ENCODE results near the gene FUT3. TPM values are rescaled to one million over a fixed set of nuclear protein-coding genes. Genes with fewer than 3 reads are reported as not detected.
"Not testable (repeated sequence)": the region's sequence is repeated elsewhere in the genome, so short reads cannot be mapped to it uniquely, and the experiment has no call there.

The FUT3 gene
- polyA plus RNA-seq, 1 of the 3 experiments (the other 2 are of a cell fraction): not detected

DNA sequence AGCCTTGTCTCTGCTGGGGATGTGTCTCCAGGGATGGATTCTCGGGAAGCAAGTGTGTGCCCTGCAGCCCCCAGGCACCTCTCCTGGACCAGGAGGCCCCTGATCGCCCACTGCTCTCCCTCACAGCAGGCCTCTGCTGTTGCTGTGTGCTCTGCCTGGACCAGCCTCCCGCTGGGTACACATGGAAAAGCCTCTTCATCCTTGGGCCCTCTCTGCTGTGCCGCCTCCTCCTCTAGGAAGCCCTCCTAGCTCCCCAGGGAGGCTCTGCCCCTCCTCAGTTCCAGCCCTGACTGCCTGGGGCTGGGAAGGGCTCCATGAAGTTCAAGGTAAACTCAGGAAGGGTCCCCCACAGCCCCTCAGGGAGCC, 40.3 kb upstream of the FUT3 start:
- no peak for TF ChIP-seq TCF12 (IDR thresholded peaks at IDR 0.05)
- TF ChIP-seq JUND (IDR thresholded peaks at IDR 0.05): 0 out of 2 replicates have a peak, but pooled peaks have one; percentile 7
- POLR2A ChIA-PET: no interaction called here
- Histone ChIP-seq H3K9me3 (no peaks in the 10 kb centered on the region), H4K20me1 (ENCODE audit: insufficient read depth) (no peaks in the 10 kb centered on the region), H3K79me2 (ENCODE audit: insufficient read depth) (no peaks in the 10 kb centered on the region), H3K4me3 (ENCODE audit: low read depth in 2 of 2, low read length in 1 of 2) (no peak overlapping the region), H2AFZ (ENCODE audit: low read depth) (no peak overlapping the region), H3K9me2 (no peaks in the 10 kb centered on the region), H3K27ac (ENCODE audit: low read depth in 2 of 2, low read length in 1 of 2) (no peak overlapping the region), H3F3A (replicated peaks; ENCODE audit: insufficient read depth) (no peaks in the 10 kb centered on the region), H3K36me3 (replicated peaks in 1 of 2; ENCODE audit: control insufficient read depth in 1 of 2, insufficient read depth in 2 of 2, low read length in 1 of 2) (peaks cover 0 to 12% of the 10 kb centered on the region in 2 experiments), H3K27me3 (ENCODE audit: insufficient read depth) (no peaks in the 10 kb centered on the region), H3K9ac (no peak overlapping the region), H3K4me2 (no peak overlapping the region), H3K4me1 (ENCODE audit: control insufficient read depth in 1 of 2, insufficient read depth in 2 of 2, low read depth in 1 of 2, low read length in 1 of 2) (peaks cover 0 to 44% of the 10 kb centered on the region in 2 experiments; a peak in 1 of 4 replicates)
- DNase-seq: peak; percentile 41
- WGBS (ENCODE audit: low lambda C conversion rate): 60% methylated on average over 1 of the region's 4 CpGs
- CTCF ChIA-PET: interaction anchor here (0.9 to 4.6 kb wide), 7 partner anchors 63 to 94 kb away, joined by 3 to 73 read pairs (median 8); partner anchors contain the start of gene NRTN

DNA sequence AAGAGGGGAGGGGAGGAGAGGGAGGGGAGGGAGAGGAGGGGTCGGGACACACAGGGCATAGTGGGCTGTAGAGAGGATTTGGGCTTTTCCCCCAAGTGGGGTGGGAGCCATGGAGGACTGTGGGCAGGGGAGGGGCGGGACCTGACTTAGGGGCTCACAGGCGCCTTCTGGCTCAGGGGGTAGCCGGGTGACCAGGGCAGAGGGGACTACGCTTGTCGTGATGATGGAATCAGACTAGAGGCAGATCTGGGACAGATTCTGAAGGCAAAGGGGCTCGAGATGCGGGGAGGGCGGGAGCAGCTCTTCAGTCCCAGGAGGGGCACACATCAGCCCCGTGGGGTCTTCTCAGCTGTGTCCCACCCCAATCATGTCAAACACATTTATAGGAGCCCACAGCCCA, 38.9 kb upstream of the FUT3 start:
- POLR2A ChIA-PET: interaction anchor here (1.0 to 1.6 kb wide), 2 partner anchors 62 to 86 kb away, joined by 4 to 5 read pairs; no protein-coding TSS in a partner anchor
- H3K79me2 ChIP-seq (ENCODE audit: insufficient read depth): no peaks in the 10 kb centered on the region
- CTCF ChIA-PET: interaction anchor here (4.6 kb wide), 1 partner anchor 86 kb away, joined by 73 read pairs; the partner anchor contains the start of gene NRTN
- H3K4me1 ChIP-seq (ENCODE audit: control insufficient read depth in 1 of 2, insufficient read depth in 2 of 2, low read depth in 1 of 2, low read length in 1 of 2): peaks cover 0 to 34% of the 10 kb centered on the region in 2 experiments; a peak in 1 of 4 replicates
- no peak overlapping the region for H3K4me3 ChIP-seq (ENCODE audit: low read depth in 2 of 2, low read length in 1 of 2)
- no peaks in the 10 kb centered on the region for H3K9me2 ChIP-seq
- H3F3A ChIP-seq (replicated peaks; ENCODE audit: insufficient read depth): no peaks in the 10 kb centered on the region
- no peak overlapping the region for H3K27ac ChIP-seq (ENCODE audit: low read depth in 2 of 2, low read length in 1 of 2)
- H3K4me2 ChIP-seq: no peak overlapping the region
- WGBS (ENCODE audit: low lambda C conversion rate): 40% methylated on average over 10 of the region's 10 CpGs
- H3K9ac ChIP-seq: no peak overlapping the region
- H3K9me3 ChIP-seq: no peaks in the 10 kb centered on the region
- no peak overlapping the region for H2AFZ ChIP-seq (ENCODE audit: low read depth)
- peak; percentile 42 for DNase-seq
- TF ChIP-seq SIN3A (IDR thresholded peaks at IDR 0.05; ENCODE audit: borderline replicate concordance, low read depth, low read length) (no peak), SMC3 (IDR thresholded peaks at IDR 0.05; ENCODE audit: low read depth, low read length) (no peak), CHD2 (IDR thresholded peaks at IDR 0.05; ENCODE audit: low read length, partially characterized antibody) (no peak)
- H4K20me1 ChIP-seq (ENCODE audit: insufficient read depth): no peaks in the 10 kb centered on the region
- no peaks in the 10 kb centered on the region for H3K27me3 ChIP-seq (ENCODE audit: insufficient read depth)
- H3K36me3 ChIP-seq (replicated peaks in 1 of 2; ENCODE audit: control insufficient read depth in 1 of 2, insufficient read depth in 2 of 2, low read length in 1 of 2): peaks cover 0 to 2% of the 10 kb centered on the region in 2 experiments

DNA sequence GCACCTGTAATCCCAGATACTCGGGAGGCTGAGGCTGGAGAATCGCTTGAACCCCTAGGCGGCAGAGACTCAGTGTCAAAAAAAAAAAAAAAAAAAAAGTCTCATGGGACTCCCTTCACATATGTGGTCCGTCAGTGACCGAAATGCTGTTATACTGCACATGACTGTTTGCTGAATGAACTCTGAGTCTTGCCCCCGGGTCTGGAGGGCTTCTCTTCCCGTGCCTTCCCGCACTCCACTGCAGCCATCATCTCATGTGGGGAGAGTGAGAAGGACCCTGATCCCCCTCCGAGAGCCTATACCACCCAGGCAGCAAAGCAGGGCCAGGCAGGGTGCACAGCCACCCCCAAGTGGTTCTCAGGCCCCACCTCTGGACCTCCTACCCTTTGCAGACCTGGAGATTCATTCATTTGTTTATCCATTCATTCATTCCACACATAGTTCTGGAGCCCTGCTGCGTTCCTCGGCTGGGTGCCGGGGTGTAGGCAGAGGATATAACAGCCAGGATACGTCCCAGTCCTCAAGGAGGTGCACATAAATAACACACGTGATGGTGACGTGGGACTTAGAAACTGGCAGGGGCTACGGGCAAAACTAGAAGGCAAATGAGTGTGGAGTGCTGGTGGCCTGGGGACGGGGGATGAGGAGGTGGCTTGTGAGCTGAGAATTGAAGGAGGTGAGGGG, 38.2 kb upstream of the FUT3 start:
- DNase-seq: peak; percentile 38
- H3K27ac ChIP-seq (ENCODE audit: low read depth in 2 of 2, low read length in 1 of 2): no peak overlapping the region

DNA sequence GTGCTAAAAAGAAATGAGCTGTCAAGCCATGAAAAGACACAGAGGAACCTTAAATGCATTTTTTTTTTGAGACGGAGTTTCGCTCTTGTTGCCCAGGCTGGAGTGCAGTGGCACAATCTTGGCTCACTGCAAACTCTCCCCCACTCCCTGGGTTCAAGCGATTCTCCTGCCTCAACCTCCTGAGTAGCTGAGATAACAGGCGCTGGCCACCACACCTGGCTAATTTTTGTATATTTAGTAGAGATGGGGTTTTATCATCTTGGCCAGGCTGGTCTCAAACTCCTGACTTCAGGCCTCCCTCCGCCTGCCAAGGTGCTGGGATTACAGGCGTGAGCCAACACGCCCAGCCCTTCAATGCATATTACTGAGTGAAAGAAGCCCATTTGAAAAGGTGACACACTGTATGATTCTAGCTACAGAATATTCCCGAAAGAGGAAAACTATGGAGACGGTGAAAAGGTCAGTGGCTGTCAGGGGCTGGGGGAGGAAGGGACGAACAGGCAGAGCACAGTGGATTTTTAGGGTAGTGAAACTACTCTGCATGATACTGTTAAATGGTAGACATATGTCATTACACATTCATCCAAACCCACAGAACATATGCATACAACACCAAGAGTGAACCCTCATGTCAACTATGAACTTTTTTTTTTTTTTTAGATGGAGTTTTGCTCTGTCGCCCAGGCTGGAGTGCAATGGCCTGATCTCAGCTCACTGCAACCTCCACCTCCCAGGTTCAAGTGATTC, 33.0 kb upstream of the FUT3 start:
- H3K27ac ChIP-seq (ENCODE audit: low read depth in 2 of 2, low read length in 1 of 2); H3K9ac ChIP-seq; H3K4me2 ChIP-seq; H2AFZ ChIP-seq (ENCODE audit: low read depth); H3K9me3 ChIP-seq; H3K36me3 ChIP-seq (replicated peaks in 1 of 2; ENCODE audit: control insufficient read depth in 1 of 2, insufficient read depth in 2 of 2, low read length in 1 of 2); H3F3A ChIP-seq (replicated peaks; ENCODE audit: insufficient read depth); H4K20me1 ChIP-seq (ENCODE audit: insufficient read depth); H3K4me3 ChIP-seq (ENCODE audit: low read depth in 2 of 2, low read length in 1 of 2); H3K27me3 ChIP-seq (ENCODE audit: insufficient read depth); DNase-seq; H3K79me2 ChIP-seq (ENCODE audit: insufficient read depth); H3K4me1 ChIP-seq (ENCODE audit: control insufficient read depth in 1 of 2, insufficient read depth in 2 of 2, low read depth in 1 of 2, low read length in 1 of 2); H3K9me2 ChIP-seq: not testable (repeated sequence)
- WGBS (ENCODE audit: low lambda C conversion rate): 85% methylated on average over 10 of the region's 11 CpGs
- POLR2A ChIA-PET: interaction anchor here (1.2 kb wide), 1 partner anchor 55 kb away, joined by 3 read pairs; no protein-coding TSS in a partner anchor
- CTCF ChIA-PET: interaction anchor here (0.6 to 3.2 kb wide), 5 partner anchors 9 to 163 kb away, joined by 3 to 11 read pairs (median 3); no protein-coding TSS in a partner anchor

More for the DNA sequence above, 38.2 kb upstream of the FUT3 start:
- Histone ChIP-seq H3K4me2 (no peak overlapping the region), H3K4me3 (ENCODE audit: low read depth in 2 of 2, low read length in 1 of 2) (no peak overlapping the region), H3K27me3 (ENCODE audit: insufficient read depth) (no peaks in the 10 kb centered on the region), H3K9ac (no peak overlapping the region), H3K9me3 (no peaks in the 10 kb centered on the region), H3K36me3 (replicated peaks in 1 of 2; ENCODE audit: control insufficient read depth in 1 of 2, insufficient read depth in 2 of 2, low read length in 1 of 2) (no peaks in the 10 kb centered on the region), H3K4me1 (ENCODE audit: control insufficient read depth in 1 of 2, insufficient read depth in 2 of 2, low read depth in 1 of 2, low read length in 1 of 2) (peaks cover 0 to 27% of the 10 kb centered on the region in 2 experiments; a peak in 1 of 4 replicates), H4K20me1 (ENCODE audit: insufficient read depth) (no peaks in the 10 kb centered on the region), H3K9me2 (no peaks in the 10 kb centered on the region), H2AFZ (ENCODE audit: low read depth) (no peak overlapping the region), H3F3A (replicated peaks; ENCODE audit: insufficient read depth) (no peaks in the 10 kb centered on the region), H3K79me2 (ENCODE audit: insufficient read depth) (no peaks in the 10 kb centered on the region)
- WGBS (ENCODE audit: low lambda C conversion rate): 59% methylated on average over 17 of the region's 17 CpGs
- TF ChIP-seq RAD21 (IDR thresholded peaks at IDR 0.05; ENCODE audit: low read length) (no peak), GATA2 (CRISPR knock-in tag; IDR thresholded peaks at IDR 0.05) (no peak), RCOR1 (IDR thresholded peaks at IDR 0.05; ENCODE audit: low read length) (no peak), EZH2phosphoT487 (IDR thresholded peaks at IDR 0.05; ENCODE audit: borderline replicate concordance, low read depth) (no peak), YY1 (IDR thresholded peaks at IDR 0.05; ENCODE audit: low read depth) (no peak), TEAD4 (IDR thresholded peaks at IDR 0.05; ENCODE audit: borderline replicate concordance, insufficient read depth) (no peak)
- TF ChIP-seq, protein P1, sequence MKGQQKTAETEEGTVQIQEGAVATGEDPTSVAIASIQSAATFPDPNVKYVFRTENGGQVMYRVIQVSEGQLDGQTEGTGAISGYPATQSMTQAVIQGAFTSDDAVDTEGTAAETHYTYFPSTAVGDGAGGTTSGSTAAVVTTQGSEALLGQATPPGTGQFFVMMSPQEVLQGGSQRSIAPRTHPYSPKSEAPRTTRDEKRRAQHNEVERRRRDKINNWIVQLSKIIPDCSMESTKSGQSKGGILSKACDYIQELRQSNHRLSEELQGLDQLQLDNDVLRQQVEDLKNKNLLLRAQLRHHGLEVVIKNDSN (IDR thresholded peaks at IDR 0.05; ENCODE audit: borderline replicate concordance, low read depth): no peak
- TF ChIP-seq, protein P2, sequence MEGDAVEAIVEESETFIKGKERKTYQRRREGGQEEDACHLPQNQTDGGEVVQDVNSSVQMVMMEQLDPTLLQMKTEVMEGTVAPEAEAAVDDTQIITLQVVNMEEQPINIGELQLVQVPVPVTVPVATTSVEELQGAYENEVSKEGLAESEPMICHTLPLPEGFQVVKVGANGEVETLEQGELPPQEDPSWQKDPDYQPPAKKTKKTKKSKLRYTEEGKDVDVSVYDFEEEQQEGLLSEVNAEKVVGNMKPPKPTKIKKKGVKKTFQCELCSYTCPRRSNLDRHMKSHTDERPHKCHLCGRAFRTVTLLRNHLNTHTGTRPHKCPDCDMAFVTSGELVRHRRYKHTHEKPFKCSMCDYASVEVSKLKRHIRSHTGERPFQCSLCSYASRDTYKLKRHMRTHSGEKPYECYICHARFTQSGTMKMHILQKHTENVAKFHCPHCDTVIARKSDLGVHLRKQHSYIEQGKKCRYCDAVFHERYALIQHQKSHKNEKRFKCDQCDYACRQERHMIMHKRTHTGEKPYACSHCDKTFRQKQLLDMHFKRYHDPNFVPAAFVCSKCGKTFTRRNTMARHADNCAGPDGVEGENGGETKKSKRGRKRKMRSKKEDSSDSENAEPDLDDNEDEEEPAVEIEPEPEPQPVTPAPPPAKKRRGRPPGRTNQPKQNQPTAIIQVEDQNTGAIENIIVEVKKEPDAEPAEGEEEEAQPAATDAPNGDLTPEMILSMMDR (IDR thresholded peaks at IDR 0.05): no peak
- ChIA-PET POLR2A (interaction anchor here (1.6 kb wide), 1 partner anchor 85 kb away, joined by 5 read pairs; no protein-coding TSS in a partner anchor), CTCF (interaction anchor here (4.6 kb wide), 1 partner anchor 85 kb away, joined by 73 read pairs; the partner anchor contains the start of gene NRTN)
